GM12892 (cell line): Measurements from ENCODE around the gene NMNAT2.
"Not testable (repeated sequence)": the region's sequence is repeated elsewhere in the genome, so short reads cannot be mapped to it uniquely, and the experiment has no call there.

Source experiments
- DNase-seq: peaks from one replicate; pipeline ENCODE4 v3.0.0; 2011; ENCODE audit not compliant: insufficient read length
- FAIRE-seq: peaks from 2 replicates; lab custom pipeline; 2011; peaks lifted over from hg19 to GRCh38; lab: Jason Lieb, UNC
- POLR2A ChIP-seq: IDR thresholded peaks from 2 replicates; pipeline ENCODE4 v1.6.1; 2011; ENCODE audit warnings: low read depth, low read length, control low read depth
- POLR2AphosphoS5 ChIP-seq: IDR thresholded peaks from 2 replicates; pipeline ENCODE4 v1.6.1; 2011; ENCODE audit warnings: low read depth, low read length, control low read depth
- TAF1 ChIP-seq: IDR thresholded peaks from 2 replicates; pipeline ENCODE4 v1.6.1; 2011; ENCODE audit warnings: low read depth, mild to moderate bottlenecking, control low read depth, low read length, borderline replicate concordance

NMNAT2 gene

DNA sequence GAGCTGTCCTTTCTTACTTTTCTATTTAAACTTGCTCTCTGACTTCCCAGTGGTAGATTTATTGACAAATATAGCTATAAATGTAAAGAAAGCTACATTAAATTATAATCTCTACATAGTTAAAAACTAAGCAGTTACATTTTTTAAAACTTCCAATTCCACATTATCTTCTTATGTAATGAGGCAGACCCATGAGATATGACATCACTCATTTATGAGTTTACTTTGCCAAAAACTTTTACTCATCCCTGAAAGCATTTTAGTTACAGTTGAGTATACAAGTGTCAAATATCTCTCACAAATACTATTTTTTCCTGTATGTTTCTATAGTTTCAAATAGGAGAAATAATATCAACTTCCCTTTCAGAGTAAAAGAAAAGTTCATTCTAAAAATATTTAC, 3.8 kb downstream of the NMNAT2 start:
- TF ChIP-seq POLR2AphosphoS5 (no peak), TAF1 (no peak), POLR2A (no peak)
- DNase-seq (no peak), FAIRE-seq (no peak)

DNA sequence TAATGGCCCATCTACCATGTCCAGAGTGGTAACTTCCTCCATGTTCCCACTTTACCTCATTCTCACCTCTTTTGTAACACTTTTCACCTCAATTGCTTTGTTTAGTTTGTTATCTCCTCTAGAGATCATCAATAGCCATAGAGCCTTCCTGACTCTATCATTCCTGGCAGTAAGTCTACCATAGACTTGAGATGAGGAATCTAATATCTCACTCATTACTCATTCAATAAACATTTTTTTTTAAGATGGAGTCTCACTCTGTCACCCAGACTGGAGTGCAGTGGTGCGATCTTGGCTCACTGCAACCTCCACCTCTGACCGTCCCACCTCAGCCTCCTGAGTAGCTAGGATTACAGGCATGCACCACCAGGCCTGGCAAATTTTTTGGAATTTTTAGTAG, 7.1 kb downstream of the NMNAT2 start:
- no peak for TF ChIP-seq POLR2A
- DNase-seq (no peak), FAIRE-seq (no peak)

DNA sequence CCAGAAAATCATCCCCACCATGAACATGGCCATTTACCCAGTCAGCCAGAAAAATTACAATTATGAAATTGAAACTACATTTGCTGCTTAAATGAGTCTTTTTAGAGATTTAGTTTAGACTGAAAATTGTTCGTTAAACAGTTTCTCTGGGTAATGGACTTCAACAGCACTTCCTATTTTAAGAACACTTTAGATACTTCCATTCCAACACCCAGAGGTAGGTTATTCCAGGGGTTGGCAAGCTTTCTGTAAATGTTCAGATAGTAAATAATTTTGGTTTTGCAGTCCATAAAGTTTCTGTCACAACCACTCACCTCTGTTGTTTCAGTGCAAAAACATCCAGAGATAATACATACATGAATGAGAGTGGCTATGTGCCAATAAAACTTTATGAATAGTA, 10.2 kb downstream of the NMNAT2 start:
- no peak for FAIRE-seq
- no peak for DNase-seq
- no peak for TF ChIP-seq TAF1
- TF ChIP-seq POLR2A, result no peak
- TF ChIP-seq POLR2AphosphoS5, result no peak

- FAIRE-seq, result no peak
- no peak for DNase-seq
- TF ChIP-seq POLR2AphosphoS5, result no peak
- no peak for TF ChIP-seq TAF1
- TF ChIP-seq POLR2A, result no peak
Measured at GRCh38 chr1:183407474-183407873, 10.7 kb downstream of the NMNAT2 start.

GRCh38 chr1:183404476-183404875, 13.7 kb downstream of the NMNAT2 start:
- DNase-seq (no peak), FAIRE-seq (no peak)
- no peak for TF ChIP-seq POLR2A
- no peak for TF ChIP-seq POLR2AphosphoS5
- no peak for TF ChIP-seq TAF1

DNA sequence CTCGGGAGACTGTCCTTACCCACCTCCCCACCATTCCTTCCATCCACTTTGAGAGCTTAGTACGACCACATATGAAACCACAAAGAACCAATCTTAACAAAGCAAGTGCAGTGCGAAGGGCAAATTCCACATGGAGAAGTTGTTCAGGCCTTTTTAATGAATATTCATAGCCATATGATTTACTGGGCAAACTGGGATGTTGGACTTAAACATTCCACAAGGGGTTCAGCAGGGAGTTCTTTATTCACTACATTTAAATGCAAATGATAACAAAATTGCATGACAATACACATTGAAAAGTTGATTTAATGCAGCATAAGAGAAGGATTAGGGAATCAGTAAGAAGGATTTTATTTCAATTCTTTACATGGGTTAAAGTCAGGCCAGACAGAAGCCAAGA, 14.7 kb downstream of the NMNAT2 start:
- TF ChIP-seq POLR2A (no peak), TAF1 (no peak), POLR2AphosphoS5 (no peak)
- no peak for DNase-seq
- no peak for FAIRE-seq

GRCh38 chr1:183401565-183401964, 16.6 kb downstream of the NMNAT2 start:
- not testable (repeated sequence) for FAIRE-seq, DNase-seq

DNA sequence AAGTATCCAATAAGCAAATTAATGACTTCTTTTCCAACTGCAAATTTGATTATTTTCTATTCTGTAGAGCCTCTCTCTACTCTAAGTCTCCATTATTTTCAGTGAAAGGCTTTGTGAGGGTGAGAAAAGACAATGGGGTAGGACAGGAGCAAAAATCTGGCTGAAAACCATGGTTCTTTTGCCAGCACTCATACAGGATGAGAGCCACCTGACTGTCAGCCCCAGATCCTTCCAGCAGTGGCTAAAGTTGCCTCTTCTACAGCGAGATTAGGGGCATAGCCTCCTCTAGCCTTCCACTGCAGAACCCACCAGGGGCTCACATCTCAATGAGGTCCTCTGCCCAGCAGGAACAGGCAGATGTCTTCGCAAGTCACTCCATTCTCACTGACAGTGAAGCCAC, 23.7 kb downstream of the NMNAT2 start:
- no peak for FAIRE-seq
- DNase-seq, result no peak
- TF ChIP-seq TAF1 (no peak), POLR2AphosphoS5 (no peak), POLR2A (no peak)

- no peak for FAIRE-seq
Measured at GRCh38 chr1:183391863-183392262, 26.3 kb downstream of the NMNAT2 start.

DNA sequence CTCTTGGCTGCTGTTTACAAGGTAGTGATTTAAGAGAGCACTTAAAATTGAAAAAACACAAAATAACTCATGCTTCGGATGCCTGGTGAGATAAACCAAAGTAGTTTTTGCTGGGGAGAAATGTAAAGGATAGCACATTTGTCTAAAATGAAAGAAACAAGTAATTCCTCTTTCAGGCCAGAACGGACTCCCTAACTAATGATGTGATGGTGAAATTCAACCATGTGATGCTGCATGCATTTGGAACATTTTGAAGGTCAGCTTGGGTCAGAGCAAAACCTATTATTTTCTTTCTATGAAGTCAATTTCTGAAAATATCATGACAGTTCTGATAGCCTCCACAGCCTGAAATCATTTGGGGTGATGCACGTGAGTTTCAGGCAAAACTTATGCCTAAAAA, 27.6 kb downstream of the NMNAT2 start:
- DNase-seq, result no peak
- TF ChIP-seq POLR2A, result no peak
- no peak for TF ChIP-seq POLR2AphosphoS5
- TF ChIP-seq TAF1, result no peak
- no peak for FAIRE-seq

More at GRCh38 chr1:183391863-183392262, 26.3 kb downstream of the NMNAT2 start:
- no peak for TF ChIP-seq POLR2A
- TF ChIP-seq POLR2AphosphoS5, result no peak
- no peak for TF ChIP-seq TAF1
- no peak for DNase-seq

GRCh38 chr1:183388735-183389134, 29.4 kb downstream of the NMNAT2 start:
- FAIRE-seq (no peak), DNase-seq (no peak)
- TF ChIP-seq TAF1, result no peak
- no peak for TF ChIP-seq POLR2AphosphoS5
- no peak for TF ChIP-seq POLR2A

DNA sequence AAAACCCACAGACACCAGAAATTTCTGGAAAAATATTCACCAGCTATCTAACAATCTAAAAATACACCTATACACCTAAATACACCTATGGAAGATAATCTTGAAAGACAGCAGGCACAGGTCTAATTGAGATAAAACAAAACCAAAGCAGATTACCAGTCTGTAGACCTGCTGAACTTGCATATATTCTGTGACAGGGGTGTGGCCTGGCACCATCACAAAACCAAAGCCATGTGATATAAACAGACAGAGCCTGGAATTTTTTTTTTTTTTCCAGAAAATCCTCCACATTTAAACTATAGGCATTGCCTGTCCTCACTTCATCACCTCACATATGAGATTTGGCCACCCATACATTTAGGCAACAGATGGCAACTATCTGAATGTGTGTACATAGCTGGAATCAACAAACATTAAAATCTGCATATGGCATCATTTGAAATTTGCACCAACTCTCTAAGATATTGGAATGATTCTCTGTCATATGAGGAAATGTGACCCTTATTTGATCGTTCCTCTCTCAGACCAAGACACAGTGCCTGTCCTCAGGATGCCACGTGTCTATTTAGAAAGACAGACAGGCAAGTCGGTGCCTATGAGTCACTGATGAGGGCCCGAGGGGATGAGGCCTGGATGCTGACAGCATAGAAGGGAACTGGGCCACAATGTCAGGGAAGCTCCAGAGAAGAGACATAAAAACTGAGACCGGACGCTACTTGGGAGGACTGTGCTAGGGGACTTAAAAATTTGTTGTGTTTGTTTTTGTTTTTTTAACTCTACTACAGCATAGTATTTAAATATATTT, 32.6 kb downstream of the NMNAT2 start:
- DNase-seq, result no peak

GRCh38 chr1:183379951-183380350, 38.2 kb downstream of the NMNAT2 start:
- FAIRE-seq, result no peak
- no peak for DNase-seq
- TF ChIP-seq POLR2A, result no peak
- TF ChIP-seq POLR2AphosphoS5, result no peak
- no peak for TF ChIP-seq TAF1

More for the DNA sequence above, 32.6 kb downstream of the NMNAT2 start:
- no peak for FAIRE-seq
- TF ChIP-seq POLR2AphosphoS5 (no peak), POLR2A (no peak), TAF1 (no peak)
